Measurements from ENCODE around the gene ID3.

DNA sequence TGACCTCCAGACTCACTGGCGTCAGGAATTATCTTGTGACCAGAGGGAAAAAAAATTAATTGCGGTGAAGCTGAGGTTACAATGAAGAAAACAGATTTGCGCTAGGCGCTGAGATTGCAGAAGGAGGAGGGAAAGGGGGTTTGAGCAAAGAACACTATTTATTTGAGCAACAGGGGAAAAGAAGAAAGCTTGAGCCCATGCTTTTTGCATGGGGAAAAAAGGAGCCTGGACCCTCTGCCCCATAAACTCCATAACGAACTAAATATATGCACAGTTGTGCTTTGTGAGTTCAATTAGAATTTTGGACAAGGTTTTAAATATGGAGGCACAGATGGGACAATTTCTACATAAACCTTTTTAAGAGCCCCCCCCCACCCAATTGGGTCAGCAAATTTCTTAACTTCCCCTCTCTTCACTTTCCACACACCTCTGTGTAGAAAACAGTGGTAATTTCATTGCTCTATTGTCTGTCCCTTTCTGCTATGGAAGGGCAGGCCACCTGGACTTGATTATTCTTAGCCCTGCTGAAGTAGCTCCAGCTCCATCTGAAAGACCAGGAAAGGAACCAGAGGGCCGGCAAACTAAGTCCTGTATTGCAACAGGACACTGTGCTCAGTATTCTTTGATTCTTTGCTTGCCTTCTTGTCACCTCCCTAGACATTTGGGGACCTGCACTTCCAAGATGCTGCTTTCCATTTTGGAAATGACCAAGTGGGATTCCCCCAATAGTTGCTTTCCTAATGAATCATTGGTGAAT, 862 bp upstream of the ID3 start:
- TF ChIP-seq POLR2AphosphoS5 (IDR thresholded peaks at IDR 0.05) = no peak
- TF ChIP-seq, protein P1, sequence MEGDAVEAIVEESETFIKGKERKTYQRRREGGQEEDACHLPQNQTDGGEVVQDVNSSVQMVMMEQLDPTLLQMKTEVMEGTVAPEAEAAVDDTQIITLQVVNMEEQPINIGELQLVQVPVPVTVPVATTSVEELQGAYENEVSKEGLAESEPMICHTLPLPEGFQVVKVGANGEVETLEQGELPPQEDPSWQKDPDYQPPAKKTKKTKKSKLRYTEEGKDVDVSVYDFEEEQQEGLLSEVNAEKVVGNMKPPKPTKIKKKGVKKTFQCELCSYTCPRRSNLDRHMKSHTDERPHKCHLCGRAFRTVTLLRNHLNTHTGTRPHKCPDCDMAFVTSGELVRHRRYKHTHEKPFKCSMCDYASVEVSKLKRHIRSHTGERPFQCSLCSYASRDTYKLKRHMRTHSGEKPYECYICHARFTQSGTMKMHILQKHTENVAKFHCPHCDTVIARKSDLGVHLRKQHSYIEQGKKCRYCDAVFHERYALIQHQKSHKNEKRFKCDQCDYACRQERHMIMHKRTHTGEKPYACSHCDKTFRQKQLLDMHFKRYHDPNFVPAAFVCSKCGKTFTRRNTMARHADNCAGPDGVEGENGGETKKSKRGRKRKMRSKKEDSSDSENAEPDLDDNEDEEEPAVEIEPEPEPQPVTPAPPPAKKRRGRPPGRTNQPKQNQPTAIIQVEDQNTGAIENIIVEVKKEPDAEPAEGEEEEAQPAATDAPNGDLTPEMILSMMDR (IDR thresholded peaks at IDR 0.05 in 8 of 11, conservative IDR thresholded peaks at IDR 0.05 in 3 of 11) = no peak
